Measurements from ENCODE around the gene NUP214. TPM values are rescaled to one million over a fixed set of nuclear protein-coding genes. Genes with fewer than 3 reads are reported as not detected.

Gene NUP214
- total RNA-seq, 1 experiment from 2014 or later: 64.2 TPM

DNA sequence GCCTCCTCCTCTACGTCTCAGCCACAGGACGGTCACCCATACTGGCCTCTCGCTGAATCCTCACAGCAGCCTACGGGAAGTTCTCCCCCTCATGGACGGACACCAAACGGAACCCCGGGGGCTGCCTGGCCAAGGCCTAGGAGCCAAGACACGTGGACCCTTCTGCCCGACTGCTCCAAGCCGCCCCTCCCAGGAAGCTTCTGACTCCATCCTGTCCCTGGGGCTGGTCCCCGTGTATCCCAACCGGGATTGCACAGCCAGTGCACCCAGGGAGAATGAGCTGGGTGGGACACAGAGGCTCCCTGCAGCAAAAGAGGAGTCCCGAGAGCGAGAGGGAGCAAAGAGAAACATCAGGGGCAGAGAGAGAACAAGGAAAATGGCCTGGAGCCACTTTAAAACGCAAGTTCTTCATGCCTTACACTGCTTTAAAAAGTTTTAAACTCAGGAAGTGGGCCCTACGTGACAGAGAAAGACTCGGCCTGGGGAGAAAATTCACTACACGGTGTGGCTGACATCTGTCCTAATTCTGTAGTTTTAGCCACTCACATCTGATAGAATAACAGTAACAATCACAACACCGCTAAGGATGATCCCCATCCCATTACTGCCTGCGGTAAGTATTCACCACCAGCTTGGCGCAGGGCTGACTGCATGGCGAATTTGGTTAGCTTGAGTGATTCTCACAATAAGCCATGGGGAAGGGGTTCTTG is 147.9 kb downstream of the NUP214 start:
- no peaks in the 10 kb centered on the region for H3K36me3 ChIP-seq (ENCODE audit: insufficient read depth, low read length, poor library complexity, severe bottlenecking)
- TF ChIP-seq, protein P1, sequence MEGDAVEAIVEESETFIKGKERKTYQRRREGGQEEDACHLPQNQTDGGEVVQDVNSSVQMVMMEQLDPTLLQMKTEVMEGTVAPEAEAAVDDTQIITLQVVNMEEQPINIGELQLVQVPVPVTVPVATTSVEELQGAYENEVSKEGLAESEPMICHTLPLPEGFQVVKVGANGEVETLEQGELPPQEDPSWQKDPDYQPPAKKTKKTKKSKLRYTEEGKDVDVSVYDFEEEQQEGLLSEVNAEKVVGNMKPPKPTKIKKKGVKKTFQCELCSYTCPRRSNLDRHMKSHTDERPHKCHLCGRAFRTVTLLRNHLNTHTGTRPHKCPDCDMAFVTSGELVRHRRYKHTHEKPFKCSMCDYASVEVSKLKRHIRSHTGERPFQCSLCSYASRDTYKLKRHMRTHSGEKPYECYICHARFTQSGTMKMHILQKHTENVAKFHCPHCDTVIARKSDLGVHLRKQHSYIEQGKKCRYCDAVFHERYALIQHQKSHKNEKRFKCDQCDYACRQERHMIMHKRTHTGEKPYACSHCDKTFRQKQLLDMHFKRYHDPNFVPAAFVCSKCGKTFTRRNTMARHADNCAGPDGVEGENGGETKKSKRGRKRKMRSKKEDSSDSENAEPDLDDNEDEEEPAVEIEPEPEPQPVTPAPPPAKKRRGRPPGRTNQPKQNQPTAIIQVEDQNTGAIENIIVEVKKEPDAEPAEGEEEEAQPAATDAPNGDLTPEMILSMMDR (conservative IDR thresholded peaks at IDR 0.05; ENCODE audit: low read depth, low read length): no peak
- TF ChIP-seq EZH2 (IDR thresholded peaks at IDR 0.05; ENCODE audit: borderline replicate concordance, low read depth, low read length, poor library complexity, severe bottlenecking): no peak
- BruUV-seq (replicated peaks): no TSS peak
- CTCF ChIA-PET: interaction anchor here (1.0 kb wide), 1 partner anchor 63 kb away, joined by 3 read pairs; no protein-coding TSS in a partner anchor
- no peak overlapping the region for H3K4me3 ChIP-seq (ENCODE audit: low read depth, low read length, poor library complexity, severe bottlenecking)
- peaks cover 10% of the 10 kb centered on the region for H3K4me1 ChIP-seq (ENCODE audit: insufficient read depth, low read length, poor library complexity, severe bottlenecking)
- H3K27ac ChIP-seq (ENCODE audit: low read depth, low read length, poor library complexity, severe bottlenecking): no peak overlapping the region
- intact Hi-C loops (cut with micrococcal nuclease; ENCODE audit: unreplicated experiment): no loop called here
- no peaks in the 10 kb centered on the region for H3K9me3 ChIP-seq (ENCODE audit: low read depth, low read length, poor library complexity, severe bottlenecking)
- no peak for DNase-seq (ENCODE audit: low spot score)
- POLR2A ChIA-PET (ENCODE audit: low non-redundant PET): no interaction called here
- no peaks in the 10 kb centered on the region for H3K27me3 ChIP-seq (replicated peaks; ENCODE audit: insufficient read depth, low read depth, low read length, poor library complexity)

DNA sequence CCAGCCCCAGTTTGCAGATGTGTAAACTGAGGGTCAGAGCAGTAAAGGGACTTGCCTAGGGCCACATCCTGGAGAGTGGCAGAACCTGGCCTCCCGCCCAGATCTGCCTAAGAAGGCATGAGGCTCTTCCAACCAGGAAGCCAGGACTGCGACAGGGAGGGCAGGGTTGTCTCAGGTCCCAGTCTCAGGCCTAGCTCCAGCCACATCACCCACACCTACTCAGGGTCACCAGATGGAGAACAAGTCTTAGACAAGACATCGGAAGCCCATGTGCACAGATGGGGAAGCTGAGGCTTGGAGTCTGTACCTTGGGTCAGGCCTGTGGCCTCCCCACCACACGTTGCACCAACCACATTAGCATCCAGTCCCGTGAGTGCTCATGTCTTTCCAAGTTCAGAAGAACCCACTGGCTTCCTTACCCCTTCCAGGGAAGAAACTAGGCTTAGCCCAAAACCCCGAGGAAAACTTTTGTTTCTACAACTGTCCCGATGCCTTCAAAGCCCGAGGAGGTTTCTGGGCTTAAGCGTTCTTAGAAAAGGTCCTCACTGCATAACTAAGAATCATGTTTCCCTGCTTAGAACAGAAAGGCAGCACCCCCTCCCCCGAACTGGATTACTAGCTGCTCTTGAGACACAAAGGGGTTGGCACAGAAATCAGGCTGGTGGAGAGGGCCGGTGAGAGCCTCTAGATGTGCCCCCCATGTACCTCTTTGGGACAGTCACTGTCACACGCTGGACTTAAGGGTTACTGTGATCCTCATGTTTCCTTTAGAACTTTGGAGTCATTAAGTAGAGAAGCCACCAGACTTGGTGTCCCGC is 148.7 kb downstream of the NUP214 start:
- peaks cover 11% of the 10 kb centered on the region for H3K4me1 ChIP-seq (ENCODE audit: insufficient read depth, low read length, poor library complexity, severe bottlenecking)
- ChIA-PET POLR2A (ENCODE audit: low non-redundant PET) (no interaction called here), CTCF (interaction anchor here (1.0 kb wide), 1 partner anchor 62 kb away, joined by 3 read pairs; no protein-coding TSS in a partner anchor)
- intact Hi-C loops (cut with micrococcal nuclease; ENCODE audit: unreplicated experiment): no loop called here
- TF ChIP-seq, protein P1 (conservative IDR thresholded peaks at IDR 0.05; ENCODE audit: low read depth, low read length): no peak
- no peak for TF ChIP-seq EZH2 (IDR thresholded peaks at IDR 0.05; ENCODE audit: borderline replicate concordance, low read depth, low read length, poor library complexity, severe bottlenecking)
- H3K9me3 ChIP-seq (ENCODE audit: low read depth, low read length, poor library complexity, severe bottlenecking): no peaks in the 10 kb centered on the region
- H3K4me3 ChIP-seq (ENCODE audit: low read depth, low read length, poor library complexity, severe bottlenecking): no peak overlapping the region
- DNase-seq (ENCODE audit: low spot score): no peak
- H3K27me3 ChIP-seq (replicated peaks; ENCODE audit: insufficient read depth, low read depth, low read length, poor library complexity): no peaks in the 10 kb centered on the region
- no TSS peak for BruUV-seq (replicated peaks)
- H3K36me3 ChIP-seq (ENCODE audit: insufficient read depth, low read length, poor library complexity, severe bottlenecking): no peaks in the 10 kb centered on the region
- no peak overlapping the region for H3K27ac ChIP-seq (ENCODE audit: low read depth, low read length, poor library complexity, severe bottlenecking)

DNA sequence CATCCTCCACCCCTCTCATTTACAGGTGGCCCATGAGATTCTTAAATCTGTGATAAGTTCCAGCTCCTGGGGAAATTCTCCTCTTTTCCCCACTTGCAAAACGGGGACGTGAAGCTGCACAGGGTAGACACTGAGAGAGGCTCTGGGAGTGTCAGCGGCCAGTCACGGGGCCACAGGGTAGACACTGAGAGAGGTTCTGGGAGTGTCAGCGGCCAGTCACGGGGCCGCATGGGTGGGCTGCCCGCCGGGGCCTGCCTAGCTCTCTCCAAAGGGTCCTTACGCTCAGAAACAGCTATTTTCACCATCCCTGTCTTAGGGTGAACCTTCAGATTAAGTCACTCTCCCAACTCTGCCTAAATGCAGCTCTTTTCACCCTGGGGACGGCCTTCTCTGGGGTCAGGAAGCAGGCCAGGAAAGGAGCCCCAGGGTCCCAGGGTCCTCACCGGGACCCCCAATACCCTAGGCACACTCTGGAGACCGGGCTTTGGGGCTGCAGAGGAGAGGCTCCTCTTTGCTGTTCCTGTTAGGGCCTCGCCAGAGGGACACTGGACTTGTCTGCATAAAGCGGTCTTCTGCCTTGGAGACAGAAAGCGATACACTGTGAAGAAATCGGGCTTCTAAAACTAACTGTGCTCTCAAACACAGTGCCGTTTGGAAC is 149.4 kb downstream of the NUP214 start:
- POLR2A ChIA-PET (ENCODE audit: low non-redundant PET): no interaction called here
- Histone ChIP-seq H3K4me3 (ENCODE audit: low read depth, low read length, poor library complexity, severe bottlenecking) (no peak overlapping the region), H3K36me3 (ENCODE audit: insufficient read depth, low read length, poor library complexity, severe bottlenecking) (no peaks in the 10 kb centered on the region), H3K4me1 (ENCODE audit: insufficient read depth, low read length, poor library complexity, severe bottlenecking) (peaks cover 11% of the 10 kb centered on the region), H3K9me3 (ENCODE audit: low read depth, low read length, poor library complexity, severe bottlenecking) (no peaks in the 10 kb centered on the region), H3K27ac (ENCODE audit: low read depth, low read length, poor library complexity, severe bottlenecking) (no peak overlapping the region), H3K27me3 (replicated peaks; ENCODE audit: insufficient read depth, low read depth, low read length, poor library complexity) (no peaks in the 10 kb centered on the region)
- no TSS peak for BruUV-seq (replicated peaks)
- TF ChIP-seq EZH2 (IDR thresholded peaks at IDR 0.05; ENCODE audit: borderline replicate concordance, low read depth, low read length, poor library complexity, severe bottlenecking): no peak
- TF ChIP-seq, protein P1 (conservative IDR thresholded peaks at IDR 0.05; ENCODE audit: low read depth, low read length): no peak
- CTCF ChIA-PET: no interaction called here
- DNase-seq (ENCODE audit: low spot score): no peak
- intact Hi-C loops (cut with micrococcal nuclease; ENCODE audit: unreplicated experiment): no loop called here
